Progenitor cell of endocrine pancreas (in vitro differentiated cells): ENCODE measurements around the gene LRRC3B. TPM values are rescaled to one million over a fixed set of nuclear protein-coding genes. Genes with fewer than 3 reads are reported as not detected.

ENCODE experiments used
- DNase-seq: peaks from one replicate; pipeline ENCODE4 v3.0.0; 2021; ENCODE audit warnings: low spot score; ENCODE audit not compliant: unreplicated experiment
- H3K27ac Mint-ChIP-seq: 2 replicates; pipeline ENCODE4 v1.8.0; 2021; ENCODE audit warnings: mild to moderate bottlenecking, moderate library complexity, mixed read lengths
- H3K27me3 Mint-ChIP-seq: 2 replicates; pipeline ENCODE4 v1.8.0; 2021; ENCODE audit warnings: mixed read lengths
- H3K36me3 Mint-ChIP-seq: 2 replicates; pipeline ENCODE4 v1.8.0; 2022; ENCODE audit warnings: mixed read lengths; ENCODE audit not compliant: insufficient read depth
- H3K4me1 Mint-ChIP-seq: 2 replicates; pipeline ENCODE4 v1.8.0; 2021; ENCODE audit warnings: low read depth, mixed read lengths
- H3K4me3 Mint-ChIP-seq: 2 replicates; pipeline ENCODE4 v1.8.0; 2021; ENCODE audit warnings: low read depth, mild to moderate bottlenecking, moderate library complexity, mixed read lengths
- H3K9me3 Mint-ChIP-seq: 2 replicates; pipeline ENCODE4 v1.8.0; 2021; ENCODE audit warnings: low read depth, mixed read lengths
- total RNA-seq: library from RNA; stranded (reverse); gene quantifications from 2 replicates; pipeline ENCODE4 v1.2.1, GENCODE V29; 2021
- TF ChIP-seq, protein P1 (sequence below): fragments of 200-600 bp; sonication (generic); IDR thresholded peaks from one replicate; pipeline ENCODE4 v1.5.0; 2021; ENCODE audit warnings: antibody characterized with exemption, mild to moderate bottlenecking; ENCODE audit not compliant: unreplicated experiment

LRRC3B gene
- total RNA-seq, 1 donor from 2014 or later: 0.29 TPM

DNA sequence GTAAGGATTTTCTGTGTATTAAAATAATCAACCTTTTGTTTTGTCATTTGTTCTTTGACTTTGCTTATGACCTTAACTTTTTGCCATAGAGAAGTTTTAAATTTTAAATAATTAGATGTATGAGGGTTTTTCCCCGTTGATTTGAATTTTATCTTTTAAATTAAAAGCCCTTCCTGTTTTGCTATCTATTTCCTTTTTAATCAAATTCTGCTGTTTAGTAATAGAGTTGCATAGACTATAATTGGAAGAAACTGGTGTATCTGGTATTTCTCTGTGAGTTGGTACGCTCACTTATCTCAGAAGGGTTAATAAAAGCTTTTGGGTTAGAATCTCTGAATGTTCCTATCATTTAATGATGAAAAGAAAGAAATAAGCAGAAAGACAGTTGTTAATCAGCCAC lies 82.2 kb downstream of the LRRC3B start:
- Mint-ChIP-seq H3K4me1 (no peaks in the 10 kb centered on the region), H3K4me3 (no peak overlapping the region)

DNA sequence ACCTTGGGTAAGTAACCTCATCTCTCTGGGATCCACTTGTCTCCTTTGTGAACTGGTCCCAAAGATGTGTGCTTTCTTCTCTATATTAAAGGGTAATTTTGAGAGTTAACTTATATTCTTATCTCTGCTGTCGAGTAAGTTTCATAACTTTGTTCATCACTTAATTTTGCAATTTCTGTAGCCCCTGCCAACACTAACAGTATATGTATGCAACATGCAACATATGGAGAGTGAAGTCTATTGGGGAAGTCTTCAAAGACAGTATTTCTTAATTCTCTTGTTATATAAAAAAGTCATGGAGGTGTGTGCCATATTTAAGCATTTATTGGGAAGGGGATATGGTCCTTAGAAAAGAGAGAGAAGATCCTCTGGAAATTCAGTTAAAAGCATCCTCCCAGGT lies 85.9 kb downstream of the LRRC3B start:
- no peak for DNase-seq
- H3K27ac Mint-ChIP-seq: no peak overlapping the region
- peaks cover 3% of the 10 kb centered on the region for H3K9me3 Mint-ChIP-seq
- H3K4me3 Mint-ChIP-seq: no peak overlapping the region
- H3K27me3 Mint-ChIP-seq: no peaks in the 10 kb centered on the region
- H3K4me1 Mint-ChIP-seq: no peaks in the 10 kb centered on the region
- TF ChIP-seq, protein P1, sequence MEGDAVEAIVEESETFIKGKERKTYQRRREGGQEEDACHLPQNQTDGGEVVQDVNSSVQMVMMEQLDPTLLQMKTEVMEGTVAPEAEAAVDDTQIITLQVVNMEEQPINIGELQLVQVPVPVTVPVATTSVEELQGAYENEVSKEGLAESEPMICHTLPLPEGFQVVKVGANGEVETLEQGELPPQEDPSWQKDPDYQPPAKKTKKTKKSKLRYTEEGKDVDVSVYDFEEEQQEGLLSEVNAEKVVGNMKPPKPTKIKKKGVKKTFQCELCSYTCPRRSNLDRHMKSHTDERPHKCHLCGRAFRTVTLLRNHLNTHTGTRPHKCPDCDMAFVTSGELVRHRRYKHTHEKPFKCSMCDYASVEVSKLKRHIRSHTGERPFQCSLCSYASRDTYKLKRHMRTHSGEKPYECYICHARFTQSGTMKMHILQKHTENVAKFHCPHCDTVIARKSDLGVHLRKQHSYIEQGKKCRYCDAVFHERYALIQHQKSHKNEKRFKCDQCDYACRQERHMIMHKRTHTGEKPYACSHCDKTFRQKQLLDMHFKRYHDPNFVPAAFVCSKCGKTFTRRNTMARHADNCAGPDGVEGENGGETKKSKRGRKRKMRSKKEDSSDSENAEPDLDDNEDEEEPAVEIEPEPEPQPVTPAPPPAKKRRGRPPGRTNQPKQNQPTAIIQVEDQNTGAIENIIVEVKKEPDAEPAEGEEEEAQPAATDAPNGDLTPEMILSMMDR: no peak
- no peaks in the 10 kb centered on the region for H3K36me3 Mint-ChIP-seq

More for the DNA sequence above, 82.2 kb downstream of the LRRC3B start:
- H3K9me3 Mint-ChIP-seq: no peaks in the 10 kb centered on the region
- no peak for DNase-seq
- H3K27me3 Mint-ChIP-seq: no peaks in the 10 kb centered on the region
- H3K36me3 Mint-ChIP-seq: no peaks in the 10 kb centered on the region
- H3K27ac Mint-ChIP-seq: no peak overlapping the region
- TF ChIP-seq, protein P1: no peak

DNA sequence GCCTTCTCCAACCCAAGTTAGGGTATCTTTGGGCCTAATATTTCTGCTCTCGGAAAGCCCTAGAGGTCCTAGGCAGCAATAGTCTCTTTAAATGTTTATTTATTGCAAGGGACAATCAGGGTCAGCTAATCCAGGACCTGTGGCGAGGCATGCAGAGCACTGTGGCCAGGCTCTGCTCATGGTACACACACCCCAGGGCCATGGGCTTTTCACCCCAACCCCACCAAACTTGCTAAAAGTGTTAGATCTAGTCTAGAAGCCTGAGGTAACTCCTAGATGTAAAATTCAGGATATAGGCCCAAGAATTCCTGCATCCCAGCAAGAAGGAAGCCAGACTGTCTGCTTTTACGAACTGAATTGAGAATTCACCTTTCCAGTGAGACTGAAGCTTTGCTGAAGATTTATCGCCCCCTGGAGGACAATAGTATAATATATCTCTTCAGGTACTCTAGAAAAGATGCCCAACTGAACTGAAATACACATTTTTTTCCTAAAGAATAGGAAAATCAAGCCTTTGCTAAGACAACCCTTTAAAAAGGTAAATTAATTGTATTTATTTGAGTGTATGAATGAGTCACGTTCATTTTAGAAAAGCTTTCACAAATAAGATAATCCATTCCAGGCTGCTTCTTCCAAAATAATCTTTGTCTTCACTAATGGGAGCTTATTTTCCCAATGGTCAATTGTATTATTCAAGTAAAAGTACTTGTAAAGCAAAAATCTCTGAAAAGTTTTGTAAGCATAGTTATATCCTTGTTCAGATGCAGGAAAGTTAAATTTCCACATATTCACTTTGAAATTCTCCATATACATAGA lies 89.8 kb downstream of the LRRC3B start:
- H3K27me3 Mint-ChIP-seq: no peaks in the 10 kb centered on the region
- H3K9me3 Mint-ChIP-seq: peaks cover 9% of the 10 kb centered on the region
- H3K36me3 Mint-ChIP-seq: peaks cover 4% of the 10 kb centered on the region
- no peaks in the 10 kb centered on the region for H3K4me1 Mint-ChIP-seq
- no peak overlapping the region for H3K27ac Mint-ChIP-seq
- TF ChIP-seq, protein P1: peak; percentile 85
- no peak overlapping the region for H3K4me3 Mint-ChIP-seq
- no peak for DNase-seq

DNA sequence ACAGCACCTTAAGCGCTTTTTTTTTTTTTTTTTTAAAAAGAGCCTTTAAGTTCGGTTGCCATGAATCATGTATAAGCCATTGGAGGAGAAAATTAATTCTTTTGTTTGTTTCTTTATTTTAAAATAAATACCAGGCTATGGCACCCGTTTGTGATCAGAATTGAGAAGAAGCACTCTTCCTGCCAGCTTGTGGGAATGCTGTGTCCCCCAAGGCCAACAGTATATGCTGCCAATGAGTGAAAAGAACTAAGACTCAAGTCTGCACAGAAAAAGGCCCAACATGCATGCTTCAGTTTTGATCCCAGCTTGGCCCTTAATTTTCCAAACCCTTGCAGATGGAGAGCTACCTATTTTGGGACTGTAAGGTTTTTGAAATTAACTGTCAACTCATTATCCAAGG lies 90.5 kb downstream of the LRRC3B start:
- H3K27ac Mint-ChIP-seq: no peak overlapping the region
- H3K36me3 Mint-ChIP-seq: peaks cover 4% of the 10 kb centered on the region
- peaks cover 2% of the 10 kb centered on the region for H3K4me1 Mint-ChIP-seq
- DNase-seq: no peak
- H3K27me3 Mint-ChIP-seq: no peaks in the 10 kb centered on the region
- H3K4me3 Mint-ChIP-seq: no peak overlapping the region
- TF ChIP-seq, protein P1: no peak
- H3K9me3 Mint-ChIP-seq: peaks cover 9% of the 10 kb centered on the region

DNA sequence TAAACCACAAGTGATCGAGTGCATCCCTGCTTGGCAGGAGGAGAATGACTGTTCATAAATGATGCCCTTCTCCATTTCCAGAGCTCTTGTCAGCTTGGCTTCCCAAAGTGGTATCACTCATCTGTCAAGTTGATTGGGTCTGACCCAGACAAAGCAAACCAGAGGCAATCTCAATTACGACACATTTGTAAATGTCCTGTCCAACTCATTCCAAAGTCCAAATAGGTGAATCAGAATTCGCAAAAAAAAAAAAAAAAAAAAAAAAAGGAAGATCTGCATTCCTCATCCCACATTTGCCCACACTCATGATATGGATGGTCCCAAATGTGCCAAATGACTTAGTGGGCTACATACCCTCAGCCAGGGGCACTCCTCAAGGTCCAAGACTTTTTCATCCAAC lies 91.9 kb downstream of the LRRC3B start:
- Mint-ChIP-seq H3K27me3 (no peaks in the 10 kb centered on the region), H3K4me3 (no peak overlapping the region), H3K27ac (no peak overlapping the region), H3K36me3 (peaks cover 4% of the 10 kb centered on the region), H3K9me3 (peaks cover 9% of the 10 kb centered on the region), H3K4me1 (peaks cover 6% of the 10 kb centered on the region)
- TF ChIP-seq, protein P1: no peak
- no peak for DNase-seq
